ENCODE measurements around the gene MPPED1.

The MPPED1 gene, protein sequence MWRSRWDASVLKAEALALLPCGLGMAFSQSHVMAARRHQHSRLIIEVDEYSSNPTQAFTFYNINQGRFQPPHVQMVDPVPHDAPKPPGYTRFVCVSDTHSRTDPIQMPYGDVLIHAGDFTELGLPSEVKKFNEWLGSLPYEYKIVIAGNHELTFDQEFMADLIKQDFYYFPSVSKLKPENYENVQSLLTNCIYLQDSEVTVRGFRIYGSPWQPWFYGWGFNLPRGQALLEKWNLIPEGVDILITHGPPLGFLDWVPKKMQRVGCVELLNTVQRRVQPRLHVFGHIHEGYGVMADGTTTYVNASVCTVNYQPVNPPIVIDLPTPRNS

DNA sequence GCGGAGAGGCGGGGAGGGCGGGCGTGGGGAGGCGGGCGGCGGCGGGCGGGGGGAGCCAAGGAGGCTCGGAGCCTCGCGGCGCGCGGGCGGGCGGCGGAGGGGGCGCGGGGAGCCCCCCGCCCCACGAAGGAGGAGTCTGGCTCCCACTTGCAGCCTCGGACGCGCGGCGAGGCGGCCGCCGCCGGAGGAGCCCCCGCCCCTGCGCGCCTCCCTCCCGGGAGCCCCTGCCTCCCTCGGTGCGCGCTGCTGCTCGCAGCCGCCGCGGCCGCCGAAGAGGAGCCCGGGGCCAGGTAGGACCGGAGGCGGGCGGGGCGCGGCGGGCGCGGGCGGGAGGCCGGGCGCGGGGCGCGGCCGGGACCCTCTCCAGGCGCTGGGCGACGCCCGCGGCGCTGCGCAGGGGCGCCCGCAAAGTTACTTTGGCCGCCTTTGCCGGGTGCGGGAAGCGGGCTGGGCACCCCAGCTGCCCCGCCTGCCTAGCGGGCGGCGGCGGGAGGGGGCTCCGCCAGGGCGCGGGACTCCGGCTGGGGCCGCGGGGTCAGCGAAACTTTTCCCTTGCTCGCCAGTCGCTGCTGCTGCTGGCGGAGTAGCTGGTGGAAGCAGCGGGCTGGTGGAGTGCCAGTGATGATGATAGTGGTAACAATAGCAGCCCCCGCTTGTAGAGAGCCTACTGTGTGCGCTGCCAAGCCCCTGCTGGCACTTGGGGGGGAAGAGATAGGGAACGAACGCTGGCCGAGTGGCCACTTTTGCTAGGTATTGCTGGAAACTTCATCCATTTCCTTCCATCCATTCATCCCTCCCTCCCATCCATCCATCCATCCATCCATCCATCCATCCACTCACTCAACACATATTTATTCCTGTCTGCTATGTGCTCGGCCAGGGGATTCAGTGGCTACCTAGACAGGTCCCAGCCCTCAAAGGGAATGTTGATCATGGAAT lies at the start of gene MPPED1:
TSS of gene MPPED1 (plus strand) at position 146 of the 939 bp plus-strand sequence. CDS start 12,972 bp downstream, outside the sequence.
- DNase-seq (ENCODE audit: low spot score), result no peak
- TF ChIP-seq, protein P1, sequence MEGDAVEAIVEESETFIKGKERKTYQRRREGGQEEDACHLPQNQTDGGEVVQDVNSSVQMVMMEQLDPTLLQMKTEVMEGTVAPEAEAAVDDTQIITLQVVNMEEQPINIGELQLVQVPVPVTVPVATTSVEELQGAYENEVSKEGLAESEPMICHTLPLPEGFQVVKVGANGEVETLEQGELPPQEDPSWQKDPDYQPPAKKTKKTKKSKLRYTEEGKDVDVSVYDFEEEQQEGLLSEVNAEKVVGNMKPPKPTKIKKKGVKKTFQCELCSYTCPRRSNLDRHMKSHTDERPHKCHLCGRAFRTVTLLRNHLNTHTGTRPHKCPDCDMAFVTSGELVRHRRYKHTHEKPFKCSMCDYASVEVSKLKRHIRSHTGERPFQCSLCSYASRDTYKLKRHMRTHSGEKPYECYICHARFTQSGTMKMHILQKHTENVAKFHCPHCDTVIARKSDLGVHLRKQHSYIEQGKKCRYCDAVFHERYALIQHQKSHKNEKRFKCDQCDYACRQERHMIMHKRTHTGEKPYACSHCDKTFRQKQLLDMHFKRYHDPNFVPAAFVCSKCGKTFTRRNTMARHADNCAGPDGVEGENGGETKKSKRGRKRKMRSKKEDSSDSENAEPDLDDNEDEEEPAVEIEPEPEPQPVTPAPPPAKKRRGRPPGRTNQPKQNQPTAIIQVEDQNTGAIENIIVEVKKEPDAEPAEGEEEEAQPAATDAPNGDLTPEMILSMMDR (IDR thresholded peaks at IDR 0.05; ENCODE audit: borderline replicate concordance, control extremely low read depth, extremely low read depth, insufficient read depth, missing control alignments), result no peak
- in situ Hi-C loops (cut with MboI; ENCODE audit: low sequenced_read_pairs, unreplicated experiment), result no loop called here

DNA sequence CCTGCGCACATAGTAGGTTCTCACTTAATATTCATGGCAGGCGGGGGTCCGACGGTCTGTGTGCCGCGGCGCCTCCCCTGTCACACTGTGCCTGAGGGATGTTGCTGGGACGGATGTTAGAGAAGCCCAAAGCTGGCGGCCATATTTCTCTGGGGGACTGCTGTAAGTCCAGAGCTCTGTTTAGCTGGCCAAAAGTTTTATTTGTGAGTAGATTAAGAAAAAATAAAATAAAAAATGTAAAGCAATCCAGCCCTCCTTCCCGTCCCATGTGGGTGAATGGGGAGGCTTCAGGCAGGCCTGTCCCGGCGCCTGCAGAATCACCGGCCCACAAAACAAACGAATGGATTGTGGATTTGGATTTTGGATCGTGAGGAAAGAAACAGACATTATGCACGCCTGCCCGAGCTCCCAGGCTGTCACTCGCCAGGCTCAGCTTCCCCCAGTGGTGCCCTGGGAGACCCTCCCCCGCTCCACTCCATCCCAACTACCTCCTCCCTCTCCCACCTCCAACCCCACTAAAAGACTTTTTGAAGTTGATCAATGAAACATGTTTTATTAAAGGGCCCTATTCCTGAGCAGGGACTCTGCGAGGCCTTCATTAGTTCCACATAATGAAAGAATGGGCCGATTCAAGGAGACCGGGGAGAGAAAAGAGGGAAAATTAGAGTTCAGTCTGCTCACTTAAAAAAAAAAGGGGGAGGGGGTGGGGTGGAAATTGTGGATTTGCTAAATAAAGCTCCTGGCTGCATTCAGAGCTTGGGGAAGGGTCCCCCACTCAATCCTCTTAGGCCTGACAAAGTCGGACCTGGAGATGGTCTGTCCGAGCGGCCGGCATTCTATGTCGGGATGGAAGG lies 48.3 kb upstream of the MPPED1 start:
- no peak for DNase-seq (ENCODE audit: low spot score)
- TF ChIP-seq, protein P1 (IDR thresholded peaks at IDR 0.05; ENCODE audit: borderline replicate concordance, control extremely low read depth, extremely low read depth, insufficient read depth, missing control alignments), result no peak
- in situ Hi-C loops (cut with MboI; ENCODE audit: low sequenced_read_pairs, unreplicated experiment), result no loop called here

DNA sequence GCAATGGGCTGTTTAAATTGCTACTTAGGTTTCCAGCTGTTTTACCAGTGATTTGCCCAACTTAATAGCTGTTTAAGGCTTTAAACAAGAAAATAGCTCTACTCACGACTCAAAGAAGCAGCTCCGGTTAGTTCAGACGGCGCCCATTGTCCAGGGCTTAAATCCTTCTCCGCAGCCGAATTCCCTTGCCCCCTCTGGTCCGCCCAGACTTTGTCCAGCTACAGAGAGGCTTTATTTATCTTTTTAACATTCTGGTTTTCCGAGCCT lies 47.7 kb upstream of the MPPED1 start:
- DNase-seq (ENCODE audit: low spot score), result no peak
- in situ Hi-C loops (cut with MboI; ENCODE audit: low sequenced_read_pairs, unreplicated experiment), result no loop called here
- TF ChIP-seq, protein P1 (IDR thresholded peaks at IDR 0.05; ENCODE audit: borderline replicate concordance, control extremely low read depth, extremely low read depth, insufficient read depth, missing control alignments), result no peak

DNA sequence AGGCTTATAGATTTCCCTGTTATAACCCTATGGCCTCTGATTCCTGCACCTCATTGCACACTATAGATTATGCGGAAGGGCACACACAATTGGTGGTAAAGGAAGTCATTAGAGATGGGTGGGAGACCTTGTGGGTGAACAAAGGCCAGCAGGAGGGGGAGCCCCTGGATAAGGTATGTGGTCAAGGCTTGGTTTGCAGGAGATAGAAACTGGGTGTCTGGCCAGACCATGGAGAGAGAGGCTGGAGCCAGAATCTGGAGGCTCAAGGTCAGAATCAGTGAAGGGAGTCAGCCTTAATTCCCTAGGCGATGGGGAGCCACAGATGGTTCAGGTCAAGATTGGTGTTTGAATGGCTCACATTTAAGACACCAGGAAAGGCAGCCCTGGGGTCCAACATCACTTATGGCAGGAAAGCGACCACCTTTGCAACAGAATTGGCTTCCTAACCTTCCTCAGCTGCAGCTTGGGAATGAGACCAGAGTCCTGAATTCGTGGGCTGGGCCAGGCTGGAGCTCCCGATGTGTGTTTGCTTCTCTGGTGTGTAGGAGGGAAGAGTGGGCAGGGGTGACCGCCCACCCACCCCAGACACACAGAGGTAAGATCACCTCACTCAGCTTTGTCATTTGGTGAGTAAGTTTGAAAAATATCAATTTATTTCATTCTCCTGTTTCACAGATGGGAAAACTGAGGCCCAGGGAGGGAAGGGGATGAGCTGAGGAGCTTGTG lies 45.9 kb upstream of the MPPED1 start:
- in situ Hi-C loops (cut with MboI; ENCODE audit: low sequenced_read_pairs, unreplicated experiment), result no loop called here
- TF ChIP-seq, protein P1 (IDR thresholded peaks at IDR 0.05; ENCODE audit: borderline replicate concordance, control extremely low read depth, extremely low read depth, insufficient read depth, missing control alignments), result no peak
- no peak for DNase-seq (ENCODE audit: low spot score)

DNA sequence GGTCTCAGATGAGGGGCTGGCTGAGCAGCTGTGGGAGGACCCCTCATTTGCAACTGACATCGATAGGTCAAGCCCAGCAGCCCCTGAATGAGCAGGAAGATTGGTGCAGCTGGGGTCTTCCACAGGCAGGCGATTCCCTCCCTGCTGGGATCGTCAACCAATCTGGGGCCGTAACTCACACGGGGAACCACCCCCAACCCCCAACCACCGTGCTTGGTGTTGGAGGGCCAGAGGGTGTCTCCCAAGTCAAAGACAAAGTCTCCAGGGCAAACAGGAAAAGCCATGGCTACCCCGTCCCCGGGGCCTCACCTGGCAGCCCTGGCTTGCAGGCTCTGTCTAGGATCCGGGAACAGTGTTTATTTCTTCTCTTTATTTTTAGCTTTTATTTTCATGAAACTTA lies 41.8 kb upstream of the MPPED1 start:
- TF ChIP-seq, protein P1 (IDR thresholded peaks at IDR 0.05; ENCODE audit: borderline replicate concordance, control extremely low read depth, extremely low read depth, insufficient read depth, missing control alignments), result no peak
- no peak for DNase-seq (ENCODE audit: low spot score)
- in situ Hi-C loops (cut with MboI; ENCODE audit: low sequenced_read_pairs, unreplicated experiment), result no loop called here
